ENCODE data around the gene LIMS1. TPM values are rescaled to one million over a fixed set of nuclear protein-coding genes. Genes with fewer than 3 reads are reported as not detected.

Gene LIMS1
- total RNA-seq, 2 experiments from 2014 or later = 18.5 to 21.3 TPM

DNA sequence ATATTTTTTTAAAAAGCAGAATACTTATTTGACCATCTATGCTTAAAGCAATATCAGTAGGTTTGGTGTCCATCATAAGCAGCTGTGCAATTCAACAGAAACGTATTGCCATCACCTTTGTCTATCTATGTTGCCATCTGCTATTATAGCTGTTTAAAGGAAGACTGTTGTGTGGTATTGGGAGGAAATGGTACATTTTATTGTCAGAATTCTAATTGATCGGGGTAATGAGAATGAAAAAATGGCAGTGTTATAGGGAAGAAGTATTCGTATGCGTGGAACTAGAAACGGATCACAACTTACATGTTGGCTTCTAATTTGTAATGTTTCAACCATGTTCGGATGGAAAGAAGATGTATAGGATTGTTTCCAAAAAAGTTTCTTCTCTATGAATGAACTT lies 94.7 kb downstream of the LIMS1 start:
- Mint-ChIP-seq H3K27me3 (no peaks in the 10 kb centered on the region), H3K9me3 (no peaks in the 10 kb centered on the region), H3K4me1 (ENCODE audit: low read depth) (peaks cover 89% of the 10 kb centered on the region), H3K4me3 (peak overlapping the region; percentile 13), H3K36me3 (ENCODE audit: low read depth) (peaks cover 27% of the 10 kb centered on the region), H3K27ac (peak overlapping the region; percentile 75)
- TF ChIP-seq, protein P1, sequence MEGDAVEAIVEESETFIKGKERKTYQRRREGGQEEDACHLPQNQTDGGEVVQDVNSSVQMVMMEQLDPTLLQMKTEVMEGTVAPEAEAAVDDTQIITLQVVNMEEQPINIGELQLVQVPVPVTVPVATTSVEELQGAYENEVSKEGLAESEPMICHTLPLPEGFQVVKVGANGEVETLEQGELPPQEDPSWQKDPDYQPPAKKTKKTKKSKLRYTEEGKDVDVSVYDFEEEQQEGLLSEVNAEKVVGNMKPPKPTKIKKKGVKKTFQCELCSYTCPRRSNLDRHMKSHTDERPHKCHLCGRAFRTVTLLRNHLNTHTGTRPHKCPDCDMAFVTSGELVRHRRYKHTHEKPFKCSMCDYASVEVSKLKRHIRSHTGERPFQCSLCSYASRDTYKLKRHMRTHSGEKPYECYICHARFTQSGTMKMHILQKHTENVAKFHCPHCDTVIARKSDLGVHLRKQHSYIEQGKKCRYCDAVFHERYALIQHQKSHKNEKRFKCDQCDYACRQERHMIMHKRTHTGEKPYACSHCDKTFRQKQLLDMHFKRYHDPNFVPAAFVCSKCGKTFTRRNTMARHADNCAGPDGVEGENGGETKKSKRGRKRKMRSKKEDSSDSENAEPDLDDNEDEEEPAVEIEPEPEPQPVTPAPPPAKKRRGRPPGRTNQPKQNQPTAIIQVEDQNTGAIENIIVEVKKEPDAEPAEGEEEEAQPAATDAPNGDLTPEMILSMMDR (IDR thresholded peaks at IDR 0.05) = no peak
- Histone ChIP-seq H3K27ac (ENCODE audit: low read depth in 1 of 2, low read length in 2 of 2) (peak overlapping the region in 1 of 2 donors; percentile 57), H3K4me3 (ENCODE audit: low read length) (peak overlapping the region; percentile 1), H3K27me3 (ENCODE audit: control insufficient read depth in 1 of 2, insufficient read depth in 2 of 2, low read length in 2 of 2) (no peaks in the 10 kb centered on the region), H3K4me1 (ENCODE audit: insufficient read depth, low read length) (peaks cover 57% of the 10 kb centered on the region), H3K36me3 (ENCODE audit: insufficient read depth, low read length) (peaks cover 3% of the 10 kb centered on the region), H3K9me3 (ENCODE audit: control insufficient read depth in 1 of 2, insufficient read depth in 1 of 2, low read length in 2 of 2) (no peaks in the 10 kb centered on the region)
- intact Hi-C loops (cut with DNase I, micrococcal nuclease) = loop anchor here in 1 of 2 experiments (1.0 kb wide), 1 partner anchor 10 kb away; no protein-coding TSS in a partner anchor
- POLR2A ChIA-PET = interaction anchor here (1.0 to 2.1 kb wide), 8 partner anchors 8 to 90 kb away, joined by 3 to 19 read pairs (median 5); partner anchors contain the start of gene RANBP2
- DNase-seq (no peak), ATAC-seq (ENCODE audit: poor library complexity) (no peak)
- CTCF ChIA-PET = interaction anchor here (0.7 to 21.0 kb wide), 2 partner anchors 6 to 8 kb away, joined by 4 to 309 read pairs; no protein-coding TSS in a partner anchor

DNA sequence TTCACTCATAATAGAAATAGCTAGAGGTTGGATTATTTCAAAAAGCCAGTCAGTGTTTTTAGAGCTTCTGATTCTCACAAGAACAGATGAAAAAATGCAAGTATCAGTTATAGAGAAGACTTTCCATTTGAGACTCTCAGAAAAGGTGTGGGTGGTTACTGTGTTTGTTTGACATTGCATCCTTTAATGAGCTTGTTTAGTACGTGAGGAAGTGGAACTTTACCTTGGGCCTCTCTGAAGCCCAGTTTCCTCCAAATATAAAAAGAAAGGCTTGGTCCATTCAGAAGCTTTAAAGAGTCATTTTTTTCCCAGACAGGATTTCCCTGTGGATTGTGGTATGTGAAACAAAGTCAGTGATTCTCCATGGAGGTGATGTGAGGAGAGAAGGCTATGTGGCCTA lies 95.1 kb downstream of the LIMS1 start:
- no peaks in the 10 kb centered on the region for H3K27me3 Mint-ChIP-seq
- intact Hi-C loops (cut with DNase I, micrococcal nuclease) = loop anchor here in 1 of 2 experiments (1.0 kb wide), 1 partner anchor 10 kb away; no protein-coding TSS in a partner anchor
- Histone ChIP-seq H3K27ac (ENCODE audit: low read depth in 1 of 2, low read length in 2 of 2) (peak overlapping the region in 1 of 2 donors; percentile 57), H3K4me3 (ENCODE audit: low read length) (peak overlapping the region; percentile 1), H3K27me3 (ENCODE audit: control insufficient read depth in 1 of 2, insufficient read depth in 2 of 2, low read length in 2 of 2) (no peaks in the 10 kb centered on the region), H3K4me1 (ENCODE audit: insufficient read depth, low read length) (peaks cover 59% of the 10 kb centered on the region), H3K36me3 (ENCODE audit: insufficient read depth, low read length) (peaks cover 3% of the 10 kb centered on the region), H3K9me3 (ENCODE audit: control insufficient read depth in 1 of 2, insufficient read depth in 1 of 2, low read length in 2 of 2) (no peaks in the 10 kb centered on the region)
- POLR2A ChIA-PET = interaction anchor here (1.0 to 2.1 kb wide), 8 partner anchors 8 to 90 kb away, joined by 3 to 19 read pairs (median 5); partner anchors contain the start of gene RANBP2
- peak in 1 of 14 experiments; percentile 47 for DNase-seq
- H3K4me1 Mint-ChIP-seq (ENCODE audit: low read depth) = peaks cover 89% of the 10 kb centered on the region
- H3K27ac Mint-ChIP-seq = peak overlapping the region; percentile 75
- CTCF ChIA-PET = interaction anchor here (0.7 kb wide), 1 partner anchor 9 kb away, joined by 4 read pairs; no protein-coding TSS in a partner anchor
- peak; percentile 39 for ATAC-seq (ENCODE audit: poor library complexity)
- no peaks in the 10 kb centered on the region for H3K9me3 Mint-ChIP-seq
- peak overlapping the region; percentile 13 for H3K4me3 Mint-ChIP-seq
- H3K36me3 Mint-ChIP-seq (ENCODE audit: low read depth) = peaks cover 27% of the 10 kb centered on the region
- TF ChIP-seq, protein P1 (IDR thresholded peaks at IDR 0.05) = no peak

DNA sequence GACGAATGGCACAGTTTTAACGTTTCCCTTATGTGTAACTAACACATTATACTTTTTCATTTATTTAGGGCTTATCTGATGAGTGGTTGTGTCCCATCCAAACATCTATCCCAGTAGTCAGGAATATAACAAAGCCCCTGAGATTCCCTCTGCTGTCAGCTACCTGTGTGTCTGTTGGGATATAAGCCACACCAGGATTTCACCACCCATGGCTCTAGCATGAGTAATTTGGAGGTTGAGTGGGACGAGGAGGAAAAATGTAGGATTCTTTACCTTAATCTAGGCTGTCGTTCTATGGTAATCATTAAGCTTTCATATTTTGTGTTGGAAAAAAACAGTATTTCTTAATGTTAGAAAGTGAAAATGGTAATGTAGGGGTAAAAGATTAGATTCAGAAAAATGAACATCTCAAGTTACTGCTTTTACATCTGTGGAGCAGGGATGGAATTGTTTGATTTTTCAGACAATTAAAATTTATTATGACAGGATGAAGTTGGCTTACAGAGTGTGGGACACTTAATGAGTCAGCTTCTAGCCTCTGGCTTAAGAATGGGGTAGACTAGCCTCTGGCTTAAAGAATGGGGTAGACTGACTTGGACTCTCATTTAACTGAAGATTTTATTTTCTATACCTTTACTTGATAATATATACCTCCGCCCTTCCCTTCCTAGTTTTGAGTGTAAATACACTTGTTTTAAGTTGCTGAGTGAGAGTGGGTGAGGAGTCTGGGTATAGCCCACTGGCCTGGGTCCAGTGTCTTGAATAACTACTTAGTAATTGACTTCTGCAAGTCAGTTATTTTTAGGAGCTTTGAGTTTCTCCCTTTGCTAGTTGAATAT lies 96.5 kb downstream of the LIMS1 start:
- ATAC-seq (ENCODE audit: poor library complexity) (no peak), DNase-seq (no peak)
- peaks cover 7% of the 10 kb centered on the region for H3K36me3 ChIP-seq (ENCODE audit: insufficient read depth, low read length)
- CTCF ChIA-PET = no interaction called here
- TF ChIP-seq, protein P1 (IDR thresholded peaks at IDR 0.05) = no peak
- no peaks in the 10 kb centered on the region for H3K27me3 ChIP-seq (ENCODE audit: control insufficient read depth in 1 of 2, insufficient read depth in 2 of 2, low read length in 2 of 2)
- peaks cover 56% of the 10 kb centered on the region for H3K4me1 ChIP-seq (ENCODE audit: insufficient read depth, low read length)
- no peak overlapping the region for H3K4me3 ChIP-seq (ENCODE audit: low read length)
- POLR2A ChIA-PET = no interaction called here
- Mint-ChIP-seq H3K4me1 (ENCODE audit: low read depth) (peaks cover 88% of the 10 kb centered on the region), H3K36me3 (ENCODE audit: low read depth) (peaks cover 27% of the 10 kb centered on the region), H3K4me3 (peak overlapping the region; percentile 21), H3K27me3 (no peaks in the 10 kb centered on the region), H3K27ac (peak overlapping the region; percentile 75), H3K9me3 (no peaks in the 10 kb centered on the region)
- intact Hi-C loops (cut with DNase I, micrococcal nuclease) = no loop called here
- H3K27ac ChIP-seq (ENCODE audit: low read depth in 1 of 2, low read length in 2 of 2) = no peak overlapping the region
- H3K9me3 ChIP-seq (ENCODE audit: control insufficient read depth in 1 of 2, insufficient read depth in 1 of 2, low read length in 2 of 2) = no peaks in the 10 kb centered on the region
